NCI-H2107 treated with DMSO at 0.1 percent for 48 hours (cell line): ENCODE results near the gene ZNF385D.
"Not testable (repeated sequence)": the region's sequence is repeated elsewhere in the genome, so short reads cannot be mapped to it uniquely, and the experiment has no call there.

ENCODE experiments used
- DNase-seq: peaks from one replicate; lab custom pipeline; 2025; ENCODE audit not compliant: unreplicated experiment; lab: John Stamatoyannopoulos, UW

Gene ZNF385D

GRCh38 chr3:21392526-21392925 is 358.5 kb downstream of the ZNF385D start:
- no peak for DNase-seq

DNA sequence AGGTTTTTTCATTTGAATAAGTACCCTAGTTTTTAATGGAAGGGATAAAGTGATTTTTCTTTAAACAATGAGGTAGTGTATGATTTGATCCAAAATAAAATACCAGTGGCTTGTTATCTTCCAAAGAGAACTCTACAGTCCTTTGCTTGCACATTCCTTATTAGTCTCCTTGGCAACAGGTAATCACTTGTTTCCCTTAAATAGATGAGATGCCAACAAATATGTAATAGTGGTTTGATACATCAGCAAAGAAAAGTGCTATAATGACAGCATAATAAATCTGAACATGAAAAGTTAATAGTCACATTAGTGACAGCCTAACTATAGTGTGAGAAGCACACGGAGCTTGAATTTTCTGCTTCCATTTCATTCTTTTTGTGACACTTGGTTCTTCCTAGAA is 360.2 kb downstream of the ZNF385D start:
- DNase-seq, result no peak

DNA sequence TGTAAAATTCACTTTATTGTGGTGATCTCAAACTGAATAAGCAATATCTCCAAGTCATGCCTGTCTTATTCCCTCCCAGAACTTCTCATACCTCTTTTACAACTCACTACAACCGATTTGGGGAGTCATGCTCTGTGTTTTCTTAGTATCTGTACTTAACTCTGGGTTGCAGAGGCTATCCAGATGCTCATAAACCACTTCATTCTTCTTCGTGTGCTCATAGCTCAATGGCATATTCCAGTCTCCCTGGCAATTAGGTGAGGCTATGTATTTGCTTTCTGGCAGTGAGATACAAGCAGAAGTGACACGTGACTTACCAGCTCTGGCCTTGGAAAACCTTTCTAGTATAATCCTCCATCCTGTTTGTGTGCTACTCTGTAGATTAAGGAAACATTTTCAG is 360.9 kb downstream of the ZNF385D start:
- DNase-seq, result no peak

DNA sequence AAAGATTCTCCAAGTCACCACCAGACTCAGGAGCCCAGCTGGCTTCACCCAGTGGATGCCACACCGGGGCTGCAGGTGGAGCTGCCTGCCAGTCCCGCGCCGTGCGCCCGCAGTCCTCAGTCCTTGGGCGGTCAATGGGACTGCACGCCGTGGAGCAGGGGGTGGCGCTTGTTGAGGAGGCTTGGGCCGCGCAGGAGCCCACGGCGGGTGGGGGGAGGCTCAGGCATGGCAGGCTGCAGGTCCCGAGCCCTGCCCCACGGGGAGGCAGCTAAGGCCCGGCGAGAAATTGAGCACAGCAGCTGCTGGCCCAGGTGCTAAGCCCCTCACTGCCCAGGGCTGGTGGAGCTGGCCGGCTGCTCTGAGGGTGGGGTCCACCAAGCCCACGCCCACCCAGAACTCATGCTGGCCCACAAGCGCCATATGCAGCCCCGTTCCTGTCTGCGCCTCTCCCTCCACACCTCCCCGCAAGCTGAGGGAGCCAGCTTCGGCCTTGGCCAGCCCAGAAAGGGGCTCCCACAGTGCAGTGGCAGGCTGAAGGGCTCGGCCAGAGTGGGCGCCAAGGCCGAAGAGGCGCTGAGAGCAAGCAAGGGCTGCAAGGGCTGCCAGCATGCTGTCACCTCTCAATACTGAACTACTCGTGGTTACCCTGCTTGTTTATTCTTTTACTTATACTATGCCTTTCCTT is 363.7 kb downstream of the ZNF385D start:
- DNase-seq, result not testable (repeated sequence)

GRCh38 chr3:21378036-21378435 is 373.0 kb downstream of the ZNF385D start:
- not testable (repeated sequence) for DNase-seq

DNA sequence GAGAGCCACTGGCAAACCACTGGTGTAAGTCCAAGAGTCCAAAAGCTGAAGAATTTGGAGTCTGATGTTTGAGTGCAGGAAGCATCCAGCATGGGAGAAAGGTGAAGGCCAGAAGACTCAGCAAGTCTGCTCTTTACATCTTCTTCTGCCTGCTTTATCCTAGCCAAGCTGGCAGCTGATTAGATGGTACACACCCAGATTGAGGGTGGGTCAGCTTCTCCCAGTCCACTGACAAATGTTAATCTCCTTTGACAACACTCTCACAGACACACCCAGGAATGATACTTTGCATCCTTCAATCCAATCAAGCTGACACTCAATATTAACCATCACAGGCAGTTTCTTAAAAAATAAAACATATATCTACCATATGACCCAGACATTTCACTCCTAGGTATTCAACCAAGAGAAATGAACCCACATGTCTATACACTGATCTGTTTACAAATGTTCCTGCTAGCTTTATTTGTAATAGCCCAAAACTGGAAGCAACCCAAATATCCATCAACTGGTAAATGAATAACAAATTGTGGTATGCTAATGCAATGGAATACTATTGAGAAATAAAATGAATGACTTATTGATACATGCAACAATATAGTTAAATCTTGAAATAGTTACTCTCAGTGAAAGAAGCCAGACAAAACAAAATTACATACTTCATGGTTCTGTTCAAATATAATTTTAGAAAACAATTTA is 373.8 kb downstream of the ZNF385D start:
- no peak for DNase-seq

DNA sequence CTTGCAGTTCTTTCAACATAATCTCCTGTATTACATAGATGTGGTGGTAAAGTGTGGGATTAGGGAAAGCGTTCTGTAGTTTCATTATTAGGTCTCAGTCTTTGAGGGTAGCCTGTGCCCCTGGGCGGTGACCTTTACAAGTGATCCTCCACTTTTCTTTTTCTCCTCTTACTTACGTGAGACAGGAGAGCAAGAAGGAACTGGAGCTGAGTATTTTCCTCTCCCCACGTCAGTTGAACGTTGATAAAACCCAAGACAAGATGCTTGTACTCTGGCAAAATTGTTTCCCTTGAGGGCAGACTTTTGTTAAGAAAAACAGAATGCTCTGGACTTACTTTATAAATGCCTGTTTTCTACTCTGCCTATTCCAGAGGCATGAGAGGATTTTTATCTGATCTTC is 378.7 kb downstream of the ZNF385D start:
- no peak for DNase-seq
